ENCODE results near the gene C17orf67.

The C17orf67 gene

GRCh38 chr17:56833057-56833808, 487 bp downstream of the C17orf67 start:
- Histone ChIP-seq H3K9ac (ENCODE audit: low read length) (peak overlapping the region; percentile 54), H2BK5ac (ENCODE audit: low read length) (no peak overlapping the region), H2AK5ac (ENCODE audit: low read length) (no peak overlapping the region), H4K5ac (ENCODE audit: low read length) (no peak overlapping the region), H3K18ac (ENCODE audit: low read length) (peak overlapping the region; percentile 95), H4K8ac (ENCODE audit: low read depth, low read length) (no peak overlapping the region), H3K79me1 (ENCODE audit: low read length) (peaks cover 5% of the 10 kb centered on the region), H3K36me3 (ENCODE audit: control insufficient read depth, insufficient read depth, low read length) (no peaks in the 10 kb centered on the region), H3K4me2 (ENCODE audit: low read length) (peak overlapping the region; percentile 54), H3K79me2 (ENCODE audit: control insufficient read depth, insufficient read depth, low read length) (no peaks in the 10 kb centered on the region), H3K4me1 (ENCODE audit: control insufficient read depth, low read depth, low read length) (no peaks in the 10 kb centered on the region), H2BK15ac (replicated peaks; ENCODE audit: low read depth) (no peak overlapping the region), H3K23ac (ENCODE audit: low read length) (no peak overlapping the region), H2BK120ac (ENCODE audit: low read depth, low read length) (no peak overlapping the region), H3K4ac (ENCODE audit: low read depth, low read length) (peak overlapping the region; percentile 83), H3K56ac (ENCODE audit: low read length) (peak overlapping the region; percentile 78), H3K4me3 (ENCODE audit: low read length) (peak overlapping the region; percentile 17), H3K27me3 (ENCODE audit: insufficient read depth, low read length, poor library complexity) (no peaks in the 10 kb centered on the region), H3K27ac (ENCODE audit: low read depth, low read length) (peak overlapping the region; percentile 39)
- peak; percentile 56 for DNase-seq
- WGBS (ENCODE audit: extremely low coverage, insufficient coverage, low lambda C conversion rate): no CpG with 5 or more reads among the region's 95 CpGs

DNA sequence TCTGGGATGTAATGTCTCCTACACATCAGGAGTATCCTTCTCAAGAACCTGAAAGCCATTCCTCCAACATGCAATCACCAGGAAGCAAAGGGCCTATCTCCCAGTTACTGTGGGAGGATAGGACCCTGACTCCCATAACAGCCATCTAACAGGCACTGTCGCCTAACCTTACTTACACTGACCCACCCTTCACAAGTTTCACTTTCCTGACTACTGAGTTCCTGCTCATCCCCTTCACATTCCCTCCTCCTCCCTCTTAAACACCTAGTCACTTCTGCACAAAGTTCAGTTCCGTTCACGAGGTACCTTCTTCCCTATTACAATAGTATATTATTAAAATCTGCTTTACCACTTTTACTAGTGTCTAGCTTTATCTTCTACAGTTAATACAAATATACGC, 1.3 kb downstream of the C17orf67 start:
- H4K5ac ChIP-seq (ENCODE audit: low read length): no peak overlapping the region
- no peak overlapping the region for H2BK5ac ChIP-seq (ENCODE audit: low read length)
- no peaks in the 10 kb centered on the region for H3K36me3 ChIP-seq (ENCODE audit: control insufficient read depth, insufficient read depth, low read length)
- H3K79me2 ChIP-seq (ENCODE audit: control insufficient read depth, insufficient read depth, low read length): no peaks in the 10 kb centered on the region
- no peak overlapping the region for H3K4me3 ChIP-seq (ENCODE audit: low read length)
- no peak overlapping the region for H3K27ac ChIP-seq (ENCODE audit: low read depth, low read length)
- no peak overlapping the region for H3K9ac ChIP-seq (ENCODE audit: low read length)
- H2AK5ac ChIP-seq (ENCODE audit: low read length): no peak overlapping the region
- H3K27me3 ChIP-seq (ENCODE audit: insufficient read depth, low read length, poor library complexity): no peaks in the 10 kb centered on the region
- no peaks in the 10 kb centered on the region for H3K4me1 ChIP-seq (ENCODE audit: control insufficient read depth, low read depth, low read length)
- H3K79me1 ChIP-seq (ENCODE audit: low read length): peaks cover 5% of the 10 kb centered on the region
- no peak overlapping the region for H4K8ac ChIP-seq (ENCODE audit: low read depth, low read length)
- H2BK15ac ChIP-seq (replicated peaks; ENCODE audit: low read depth): no peak overlapping the region
- no peak overlapping the region for H3K56ac ChIP-seq (ENCODE audit: low read length)
- H3K4ac ChIP-seq (ENCODE audit: low read depth, low read length): no peak overlapping the region
- no peak overlapping the region for H2BK120ac ChIP-seq (ENCODE audit: low read depth, low read length)
- WGBS (ENCODE audit: extremely low coverage, insufficient coverage, low lambda C conversion rate): no CpG with 5 or more reads among the region's 4 CpGs
- H3K18ac ChIP-seq (ENCODE audit: low read length): no peak overlapping the region
- DNase-seq: peak; percentile 5
- H3K23ac ChIP-seq (ENCODE audit: low read length): no peak overlapping the region
- no peak overlapping the region for H3K4me2 ChIP-seq (ENCODE audit: low read length)

DNA sequence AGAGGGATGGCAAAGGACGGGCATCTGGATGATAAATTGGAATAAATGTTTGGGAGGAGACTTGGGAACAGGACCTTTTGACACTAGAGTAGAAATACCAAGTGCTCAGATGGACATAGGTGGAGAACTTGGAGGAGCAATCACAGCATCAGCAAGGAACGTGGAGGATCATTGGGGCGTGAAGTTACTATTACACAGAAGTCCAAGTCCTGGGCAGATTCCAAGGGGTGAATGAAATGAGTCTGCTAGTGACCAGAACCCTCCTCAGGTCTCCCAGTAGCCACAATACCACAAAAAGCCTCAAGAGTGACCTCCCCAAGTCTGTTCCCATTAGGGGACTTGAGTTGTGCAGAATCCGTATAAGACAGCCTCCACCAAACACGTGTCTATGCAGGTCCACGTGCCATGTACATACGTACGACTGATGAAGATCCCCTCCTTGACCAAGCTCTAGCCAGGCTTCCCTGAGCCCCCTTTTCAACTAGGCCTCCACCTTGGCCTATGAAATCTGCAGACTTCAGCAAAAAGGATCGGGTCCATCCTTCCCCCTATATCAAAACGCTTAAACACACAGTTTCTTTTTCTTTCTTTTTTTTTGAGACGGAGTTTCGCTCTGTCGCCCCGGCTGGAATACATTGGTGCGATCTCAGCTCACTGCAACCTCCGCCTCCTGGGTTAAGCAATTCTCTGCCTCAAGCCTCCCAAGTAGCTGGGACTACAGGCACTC, 2.2 kb downstream of the C17orf67 start:
- H2BK120ac ChIP-seq (ENCODE audit: low read depth, low read length): no peak overlapping the region
- H3K23ac ChIP-seq (ENCODE audit: low read length): no peak overlapping the region
- no peak overlapping the region for H3K56ac ChIP-seq (ENCODE audit: low read length)
- H2BK15ac ChIP-seq (replicated peaks; ENCODE audit: low read depth): no peak overlapping the region
- no CpG with 5 or more reads among the region's 16 CpGs for WGBS (ENCODE audit: extremely low coverage, insufficient coverage, low lambda C conversion rate)
- H2BK5ac ChIP-seq (ENCODE audit: low read length): no peak overlapping the region
- H3K18ac ChIP-seq (ENCODE audit: low read length): no peak overlapping the region
- no peaks in the 10 kb centered on the region for H3K79me2 ChIP-seq (ENCODE audit: control insufficient read depth, insufficient read depth, low read length)
- no peak overlapping the region for H3K4ac ChIP-seq (ENCODE audit: low read depth, low read length)
- H2AK5ac ChIP-seq (ENCODE audit: low read length): no peak overlapping the region
- no peak overlapping the region for H3K4me2 ChIP-seq (ENCODE audit: low read length)
- DNase-seq: no peak
- no peak overlapping the region for H4K5ac ChIP-seq (ENCODE audit: low read length)
- no peaks in the 10 kb centered on the region for H3K4me1 ChIP-seq (ENCODE audit: control insufficient read depth, low read depth, low read length)
- peaks cover 5% of the 10 kb centered on the region for H3K79me1 ChIP-seq (ENCODE audit: low read length)
- no peaks in the 10 kb centered on the region for H3K36me3 ChIP-seq (ENCODE audit: control insufficient read depth, insufficient read depth, low read length)
- H3K27me3 ChIP-seq (ENCODE audit: insufficient read depth, low read length, poor library complexity): no peaks in the 10 kb centered on the region
- H3K4me3 ChIP-seq (ENCODE audit: low read length): no peak overlapping the region
- no peak overlapping the region for H3K27ac ChIP-seq (ENCODE audit: low read depth, low read length)
- no peak overlapping the region for H3K9ac ChIP-seq (ENCODE audit: low read length)
- no peak overlapping the region for H4K8ac ChIP-seq (ENCODE audit: low read depth, low read length)

DNA sequence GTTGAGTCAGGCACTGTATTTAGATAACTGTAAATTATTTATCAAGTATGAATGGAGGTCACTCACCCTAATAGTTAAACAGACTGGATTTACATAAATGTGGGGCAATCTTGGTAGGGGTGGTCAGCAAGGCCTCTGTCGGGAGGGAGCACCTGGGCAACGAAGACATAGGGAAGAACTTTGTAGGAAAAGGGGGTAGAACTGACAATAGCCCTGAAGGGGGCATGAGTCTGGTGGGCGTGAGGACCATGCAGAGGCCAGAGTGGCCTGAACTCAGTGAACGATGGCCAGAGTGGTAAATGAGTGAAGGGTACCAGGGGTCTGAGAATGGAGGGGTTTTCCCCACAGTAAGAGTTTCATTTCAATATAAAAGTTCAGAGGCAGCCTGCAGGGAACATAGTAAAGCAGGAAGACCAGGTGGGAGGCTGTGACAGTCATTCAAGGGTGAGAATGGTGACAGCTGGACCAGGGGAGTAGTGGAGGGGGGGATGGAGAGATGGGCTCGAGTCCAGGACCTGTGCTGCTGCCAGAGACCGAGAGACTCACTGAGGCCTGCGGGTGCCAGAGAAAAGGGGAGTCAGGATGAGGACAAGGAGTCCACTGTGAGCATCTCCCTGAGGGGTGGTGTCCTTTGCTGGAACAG, 2.9 kb downstream of the C17orf67 start:
- H3K4ac ChIP-seq (ENCODE audit: low read depth, low read length): no peak overlapping the region
- H3K27ac ChIP-seq (ENCODE audit: low read depth, low read length): no peak overlapping the region
- H3K4me3 ChIP-seq (ENCODE audit: low read length): no peak overlapping the region
- H3K9ac ChIP-seq (ENCODE audit: low read length): no peak overlapping the region
- no peak overlapping the region for H2BK5ac ChIP-seq (ENCODE audit: low read length)
- H4K8ac ChIP-seq (ENCODE audit: low read depth, low read length): no peak overlapping the region
- H3K79me2 ChIP-seq (ENCODE audit: control insufficient read depth, insufficient read depth, low read length): no peaks in the 10 kb centered on the region
- no peak for DNase-seq
- H2BK120ac ChIP-seq (ENCODE audit: low read depth, low read length): no peak overlapping the region
- H3K27me3 ChIP-seq (ENCODE audit: insufficient read depth, low read length, poor library complexity): no peaks in the 10 kb centered on the region
- H3K4me1 ChIP-seq (ENCODE audit: control insufficient read depth, low read depth, low read length): no peaks in the 10 kb centered on the region
- H3K18ac ChIP-seq (ENCODE audit: low read length): no peak overlapping the region
- H4K5ac ChIP-seq (ENCODE audit: low read length): no peak overlapping the region
- H3K79me1 ChIP-seq (ENCODE audit: low read length): peaks cover 5% of the 10 kb centered on the region
- no peak overlapping the region for H2BK15ac ChIP-seq (replicated peaks; ENCODE audit: low read depth)
- H3K56ac ChIP-seq (ENCODE audit: low read length): no peak overlapping the region
- no peaks in the 10 kb centered on the region for H3K36me3 ChIP-seq (ENCODE audit: control insufficient read depth, insufficient read depth, low read length)
- H3K23ac ChIP-seq (ENCODE audit: low read length): no peak overlapping the region
- H3K4me2 ChIP-seq (ENCODE audit: low read length): no peak overlapping the region
- WGBS (ENCODE audit: extremely low coverage, insufficient coverage, low lambda C conversion rate): no CpG with 5 or more reads among the region's 7 CpGs
- H2AK5ac ChIP-seq (ENCODE audit: low read length): no peak overlapping the region

DNA sequence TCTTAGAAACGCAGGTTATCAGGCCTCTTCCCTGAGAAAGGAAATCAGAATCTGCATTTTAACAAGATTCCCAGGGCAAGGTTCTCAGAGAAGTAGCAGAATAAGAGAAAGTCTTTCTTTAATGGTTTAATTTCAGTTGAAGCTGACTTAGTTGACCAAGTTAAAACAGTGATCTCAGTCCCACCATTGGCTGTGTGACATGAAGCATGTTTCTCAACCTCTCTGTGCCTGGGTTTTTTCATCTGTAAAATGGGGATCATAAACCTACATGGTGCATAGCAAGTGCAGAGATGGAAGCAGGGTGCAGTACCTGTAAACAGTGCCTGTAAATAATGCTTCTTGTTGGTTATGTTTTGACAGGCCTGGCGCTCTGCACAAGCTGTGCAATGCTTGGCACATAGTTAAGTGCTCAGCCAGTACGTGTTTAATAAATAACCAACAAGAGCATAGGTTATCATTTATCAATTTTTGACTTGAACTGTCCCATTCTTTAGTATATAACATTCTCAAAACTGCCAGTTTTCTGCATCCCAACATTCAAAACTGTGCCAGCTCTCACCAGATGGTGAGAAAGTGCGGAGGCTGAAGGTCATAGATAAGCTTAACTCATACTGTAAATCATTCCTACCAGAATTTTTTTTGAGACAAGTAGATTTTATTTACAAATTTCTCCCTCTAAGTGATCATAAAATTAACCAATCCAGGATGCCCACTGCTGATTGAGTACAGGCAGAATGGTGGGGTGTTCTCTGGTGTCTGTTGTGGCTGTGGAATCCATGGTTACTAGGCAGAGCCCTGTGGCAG, 6.9 kb downstream of the C17orf67 start:
- Histone ChIP-seq H3K4me3 (ENCODE audit: low read length) (no peak overlapping the region), H2BK120ac (ENCODE audit: low read depth, low read length) (no peak overlapping the region), H4K8ac (ENCODE audit: low read depth, low read length) (no peak overlapping the region), H3K18ac (ENCODE audit: low read length) (no peak overlapping the region), H3K56ac (ENCODE audit: low read length) (no peak overlapping the region), H3K27me3 (ENCODE audit: insufficient read depth, low read length, poor library complexity) (no peaks in the 10 kb centered on the region), H3K4ac (ENCODE audit: low read depth, low read length) (no peak overlapping the region), H4K5ac (ENCODE audit: low read length) (no peak overlapping the region), H3K4me2 (ENCODE audit: low read length) (no peak overlapping the region), H3K79me1 (ENCODE audit: low read length) (peaks cover 5% of the 10 kb centered on the region), H3K36me3 (ENCODE audit: control insufficient read depth, insufficient read depth, low read length) (no peaks in the 10 kb centered on the region), H3K79me2 (ENCODE audit: control insufficient read depth, insufficient read depth, low read length) (no peaks in the 10 kb centered on the region), H2BK15ac (replicated peaks; ENCODE audit: low read depth) (no peak overlapping the region), H2AK5ac (ENCODE audit: low read length) (no peak overlapping the region), H3K4me1 (ENCODE audit: control insufficient read depth, low read depth, low read length) (no peaks in the 10 kb centered on the region), H2BK5ac (ENCODE audit: low read length) (no peak overlapping the region), H3K27ac (ENCODE audit: low read depth, low read length) (no peak overlapping the region), H3K9ac (ENCODE audit: low read length) (no peak overlapping the region), H3K23ac (ENCODE audit: low read length) (no peak overlapping the region)
- DNase-seq: no peak
- no CpG with 5 or more reads among the region's 4 CpGs for WGBS (ENCODE audit: extremely low coverage, insufficient coverage, low lambda C conversion rate)

All from mesendoderm (in vitro differentiated cells).